Peyer's patch (tissue), 4 donors: ENCODE measurements around the gene CD52. TPM values are rescaled to one million over a fixed set of nuclear protein-coding genes. Genes with fewer than 3 reads are reported as not detected.

ENCODE experiments used
- DNase-seq, 3 donors: peaks; one replicate each; pipeline ENCODE4 v3.0.0-alpha.2; 2017 to 2019
- H3K27ac ChIP-seq, 4 donors: fragments of 200-600 bp; sonication (generic); one replicate each; pipeline ENCODE4 v1.5.1; 2016 to 2019
- H3K27me3 ChIP-seq, 2 donors: fragments of 200-600 bp; sonication (generic); one replicate each; pipeline ENCODE4 v1.5.1; 2019
- H3K36me3 ChIP-seq, 3 donors: fragments of 200-600 bp; sonication (generic); one replicate each; pipeline ENCODE4 v1.5.1; 2016 to 2019
- H3K4me1 ChIP-seq, 4 donors: fragments of 200-600 bp; sonication (generic); one replicate each; pipeline ENCODE4 v1.5.1; 2016 to 2019
- H3K4me3 ChIP-seq, 4 donors: fragments of 200-600 bp; sonication (generic); 1 replicate in 3 of 4; 2 replicates in 1 of 4; pipeline ENCODE4 v1.5.1; 2016 to 2019; ENCODE audit warnings: mild to moderate bottlenecking in 1 of 4
- H3K9me3 ChIP-seq, 4 donors: fragments of 200-600 bp; sonication (generic); one replicate each; pipeline ENCODE4 v1.5.1; 2016 to 2019; ENCODE audit warnings: mild to moderate bottlenecking in 1 of 4
- CTCF ChIP-seq, 6 experiments: fragments of 450-650 bp in 4 of 6; fragments of 200-600 bp in 2 of 6; sonication (generic) in 1 of 6; IDR thresholded peaks; one replicate each; pipeline ENCODE4 v1.5.1; 2017 to 2019; ENCODE audit warnings: antibody characterized with exemption in 6 of 6, mild to moderate bottlenecking in 3 of 6, moderate library complexity in 1 of 6
- POLR2A ChIP-seq, 2 donors: fragments of 450-650 bp; IDR thresholded peaks; one replicate each; pipeline ENCODE4 v1.5.1; 2017; ENCODE audit warnings: antibody characterized with exemption in 2 of 2, mild to moderate bottlenecking in 2 of 2, moderate library complexity in 2 of 2
- total RNA-seq, 4 donors: library from RNA; depleted of rRNA; stranded (reverse); fragments of >200 nt; gene quantifications; one replicate each; pipeline ENCODE4 v1.1.0, GENCODE V29; 2016

Gene CD52
- total RNA-seq, 4 donors from 2014 or later, result 4.7 to 135 (median 13.6) TPM

GRCh38 chr1:26275580-26276431, 42.0 kb upstream of the CD52 start:
- peak overlapping the region; percentile 63 to 96 (median 92) for H3K27ac ChIP-seq
- H3K36me3 ChIP-seq, result peaks cover 0 to 8% (median 0%) of the 10 kb centered on the region in 3 donors
- DNase-seq, result peak; percentile 86 to 94 (median 88)
- no peaks in the 10 kb centered on the region for H3K27me3 ChIP-seq
- H3K9me3 ChIP-seq, result no peaks in the 10 kb centered on the region
- peaks cover 17 to 48% (median 34%) of the 10 kb centered on the region in 4 donors for H3K4me1 ChIP-seq
- H3K4me3 ChIP-seq, result no peak overlapping the region
- peak; percentile 80 to 95 (median 92) for TF ChIP-seq CTCF (IDR thresholded peaks at IDR 0.05)
- peak in 1 of 2 donors; percentile 50 for TF ChIP-seq POLR2A (IDR thresholded peaks at IDR 0.05)

- Histone ChIP-seq H3K27ac (peak overlapping the region; percentile 63 to 96 (median 92)), H3K9me3 (no peaks in the 10 kb centered on the region), H3K4me1 (peaks cover 17 to 55% (median 41%) of the 10 kb centered on the region in 4 donors), H3K36me3 (peaks cover 0 to 5% (median 0%) of the 10 kb centered on the region in 3 donors), H3K27me3 (no peaks in the 10 kb centered on the region), H3K4me3 (no peak overlapping the region)
- peak in 1 of 3 donors; percentile 68 for DNase-seq
- no peak for TF ChIP-seq POLR2A (IDR thresholded peaks at IDR 0.05)
- no peak for TF ChIP-seq CTCF (IDR thresholded peaks at IDR 0.05)
Measured at GRCh38 chr1:26276432-26276838, 41.3 kb upstream of the CD52 start.

GRCh38 chr1:26277261-26277661, 40.5 kb upstream of the CD52 start:
- no peaks in the 10 kb centered on the region for H3K27me3 ChIP-seq
- peak in 2 of 3 donors; percentile 60 to 63 for DNase-seq
- peak overlapping the region; percentile 92 to 96 (median 94) for H3K27ac ChIP-seq
- no peaks in the 10 kb centered on the region for H3K9me3 ChIP-seq
- H3K36me3 ChIP-seq, result peaks cover 0 to 5% (median 0%) of the 10 kb centered on the region in 3 donors
- peak in 1 of 2 donors; percentile 57 for TF ChIP-seq POLR2A (IDR thresholded peaks at IDR 0.05)
- TF ChIP-seq CTCF (IDR thresholded peaks at IDR 0.05), result no peak
- no peak overlapping the region for H3K4me3 ChIP-seq
- H3K4me1 ChIP-seq, result peaks cover 17 to 62% (median 44%) of the 10 kb centered on the region in 4 donors

GRCh38 chr1:26277719-26278118, 40.0 kb upstream of the CD52 start:
- no peaks in the 10 kb centered on the region for H3K9me3 ChIP-seq
- peaks cover 0 to 8% (median 0%) of the 10 kb centered on the region in 3 donors for H3K36me3 ChIP-seq
- H3K27me3 ChIP-seq, result no peaks in the 10 kb centered on the region
- H3K4me1 ChIP-seq, result peaks cover 17 to 66% (median 44%) of the 10 kb centered on the region in 4 donors
- TF ChIP-seq POLR2A (IDR thresholded peaks at IDR 0.05) (no peak), CTCF (IDR thresholded peaks at IDR 0.05) (no peak)
- H3K27ac ChIP-seq, result peak overlapping the region; percentile 92 to 96 (median 94)
- no peak overlapping the region for H3K4me3 ChIP-seq
- DNase-seq, result no peak

GRCh38 chr1:26278303-26278702, 39.5 kb upstream of the CD52 start:
- peak in 2 of 3 donors; percentile 83 for DNase-seq
- Histone ChIP-seq H3K4me3 (no peak overlapping the region), H3K27ac (peak overlapping the region; percentile 92 to 96 (median 94)), H3K27me3 (no peaks in the 10 kb centered on the region), H3K4me1 (peaks cover 17 to 70% (median 44%) of the 10 kb centered on the region in 4 donors), H3K36me3 (peaks cover 0 to 8% (median 0%) of the 10 kb centered on the region in 3 donors), H3K9me3 (no peaks in the 10 kb centered on the region)
- TF ChIP-seq CTCF (IDR thresholded peaks at IDR 0.05) (no peak), POLR2A (IDR thresholded peaks at IDR 0.05) (no peak)
